Measurements from ENCODE around the gene SPTBN4.
"Not testable (repeated sequence)": the region's sequence is repeated elsewhere in the genome, so short reads cannot be mapped to it uniquely, and the experiment has no call there.

SPTBN4 gene

GRCh38 chr19:40590464-40591265, 123.9 kb downstream of the SPTBN4 start:
- DNase-seq = no peak

GRCh38 chr19:40591724-40592123, 124.9 kb downstream of the SPTBN4 start:
- DNase-seq = not testable (repeated sequence)

- DNase-seq = no peak
Observed at GRCh38 chr19:40592170-40592569, 125.4 kb downstream of the SPTBN4 start.

GRCh38 chr19:40594255-40594654, 127.5 kb downstream of the SPTBN4 start:
- DNase-seq = no peak

- DNase-seq = no peak
Observed at GRCh38 chr19:40594657-40595091, 127.9 kb downstream of the SPTBN4 start.

- peak; percentile 64 for DNase-seq
Observed at GRCh38 chr19:40596608-40597328, 130.0 kb downstream of the SPTBN4 start.

- no peak for DNase-seq
Observed at GRCh38 chr19:40597329-40597838, 130.6 kb downstream of the SPTBN4 start.

- DNase-seq = peak; percentile 96
Observed at GRCh38 chr19:40598121-40598917, 131.5 kb downstream of the SPTBN4 start.

GRCh38 chr19:40598918-40599307, 132.1 kb downstream of the SPTBN4 start:
- DNase-seq = peak; percentile 65

GRCh38 chr19:40599331-40599901, 132.6 kb downstream of the SPTBN4 start:
- DNase-seq = peak; percentile 62

- DNase-seq = no peak
Observed at GRCh38 chr19:40599902-40600569, 133.2 kb downstream of the SPTBN4 start.

GRCh38 chr19:40600570-40601133, 133.9 kb downstream of the SPTBN4 start:
- no peak for DNase-seq

- peak; percentile 74 for DNase-seq
Observed at GRCh38 chr19:40601134-40601974, 134.6 kb downstream of the SPTBN4 start, which contains the start of gene LTBP4. Gene LTBP4, plus strand, starts transcription at chr19:40601369. Its CDS starts 19 bp downstream, at chr19:40601388.

GRCh38 chr19:40603071-40603388, 136.2 kb downstream of the SPTBN4 start:
- DNase-seq = no peak

GRCh38 chr19:40603389-40604170, 136.8 kb downstream of the SPTBN4 start:
- peak; percentile 96 for DNase-seq

GRCh38 chr19:40604171-40604646, 137.4 kb downstream of the SPTBN4 start:
- DNase-seq = no peak

- DNase-seq = peak; percentile 66
Observed at GRCh38 chr19:40604647-40605215, 137.9 kb downstream of the SPTBN4 start.

- DNase-seq = peak; percentile 91
Observed at GRCh38 chr19:40605216-40605971, 138.6 kb downstream of the SPTBN4 start.

Measured in activated CD8-positive, alpha-beta memory T cell treated with anti-CD3 and anti-CD28 coated beads for 24 hours (primary cell).